ENCODE measurements around the gene SMARCD1. TPM values are rescaled to one million over a fixed set of nuclear protein-coding genes. Genes with fewer than 3 reads are reported as not detected.

SMARCD1 gene
- total RNA-seq, 1 experiment from 2014 or later: 152 TPM

DNA sequence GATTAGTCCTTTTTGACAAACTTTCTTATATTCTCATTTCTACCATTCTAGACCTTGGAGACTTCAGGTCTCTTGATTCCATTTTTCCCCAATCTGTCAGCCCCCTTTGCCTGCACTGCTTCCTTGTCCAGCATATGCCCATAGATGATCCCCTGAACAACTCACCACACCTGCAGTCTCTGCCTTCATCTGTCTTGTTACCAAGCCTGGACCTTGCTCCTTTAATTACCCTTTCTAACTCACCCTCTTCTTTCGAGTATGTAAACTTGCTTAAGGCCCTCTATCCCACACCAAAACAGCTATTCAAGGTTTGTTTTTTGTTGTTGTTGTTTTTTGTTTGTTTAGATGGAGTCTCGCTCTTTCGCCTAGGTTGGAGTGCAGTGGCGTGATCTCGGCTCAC, 36.5 kb downstream of the SMARCD1 start:
- peaks cover 3% of the 10 kb centered on the region for H3K36me3 ChIP-seq (ENCODE audit: insufficient read depth, low read length, poor library complexity, severe bottlenecking)
- TF ChIP-seq EZH2 (IDR thresholded peaks at IDR 0.05; ENCODE audit: borderline replicate concordance, low read depth, low read length, poor library complexity, severe bottlenecking): no peak
- TF ChIP-seq, protein P1, sequence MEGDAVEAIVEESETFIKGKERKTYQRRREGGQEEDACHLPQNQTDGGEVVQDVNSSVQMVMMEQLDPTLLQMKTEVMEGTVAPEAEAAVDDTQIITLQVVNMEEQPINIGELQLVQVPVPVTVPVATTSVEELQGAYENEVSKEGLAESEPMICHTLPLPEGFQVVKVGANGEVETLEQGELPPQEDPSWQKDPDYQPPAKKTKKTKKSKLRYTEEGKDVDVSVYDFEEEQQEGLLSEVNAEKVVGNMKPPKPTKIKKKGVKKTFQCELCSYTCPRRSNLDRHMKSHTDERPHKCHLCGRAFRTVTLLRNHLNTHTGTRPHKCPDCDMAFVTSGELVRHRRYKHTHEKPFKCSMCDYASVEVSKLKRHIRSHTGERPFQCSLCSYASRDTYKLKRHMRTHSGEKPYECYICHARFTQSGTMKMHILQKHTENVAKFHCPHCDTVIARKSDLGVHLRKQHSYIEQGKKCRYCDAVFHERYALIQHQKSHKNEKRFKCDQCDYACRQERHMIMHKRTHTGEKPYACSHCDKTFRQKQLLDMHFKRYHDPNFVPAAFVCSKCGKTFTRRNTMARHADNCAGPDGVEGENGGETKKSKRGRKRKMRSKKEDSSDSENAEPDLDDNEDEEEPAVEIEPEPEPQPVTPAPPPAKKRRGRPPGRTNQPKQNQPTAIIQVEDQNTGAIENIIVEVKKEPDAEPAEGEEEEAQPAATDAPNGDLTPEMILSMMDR (conservative IDR thresholded peaks at IDR 0.05; ENCODE audit: low read depth, low read length): no peak

DNA sequence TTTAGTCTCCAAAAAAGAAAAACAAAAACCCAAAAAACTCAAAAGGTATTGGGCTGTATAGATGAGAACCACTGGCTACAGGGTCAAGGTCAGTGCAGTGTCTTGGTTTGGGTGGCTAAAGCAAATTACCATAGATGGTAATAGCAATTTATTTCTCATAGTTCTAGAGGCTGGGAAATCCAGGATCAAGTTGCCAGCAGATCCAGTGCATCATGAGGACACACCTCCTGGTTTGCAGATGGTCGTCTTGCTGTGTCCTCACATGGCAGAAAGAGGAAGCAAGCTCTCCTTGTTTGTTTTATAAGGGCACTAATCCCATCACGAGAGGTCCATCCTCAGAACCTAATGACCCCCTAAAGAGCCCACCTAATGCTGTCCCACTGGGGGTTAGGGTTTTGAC, 38.1 kb downstream of the SMARCD1 start:
- DNase-seq (ENCODE audit: low spot score): no peak
- no TSS peak for BruUV-seq (replicated peaks)
- no peak overlapping the region for H3K4me3 ChIP-seq (ENCODE audit: low read depth, low read length, poor library complexity, severe bottlenecking)
- H3K27me3 ChIP-seq (replicated peaks; ENCODE audit: insufficient read depth, low read depth, low read length, poor library complexity): no peaks in the 10 kb centered on the region
- intact Hi-C loops (cut with micrococcal nuclease; ENCODE audit: unreplicated experiment): no loop called here
- H3K9me3 ChIP-seq (ENCODE audit: low read depth, low read length, poor library complexity, severe bottlenecking): no peaks in the 10 kb centered on the region
- no peaks in the 10 kb centered on the region for H3K4me1 ChIP-seq (ENCODE audit: insufficient read depth, low read length, poor library complexity, severe bottlenecking)
- H3K27ac ChIP-seq (ENCODE audit: low read depth, low read length, poor library complexity, severe bottlenecking): no peak overlapping the region
- H3K36me3 ChIP-seq (ENCODE audit: insufficient read depth, low read length, poor library complexity, severe bottlenecking): peaks cover 3% of the 10 kb centered on the region
- TF ChIP-seq, protein P1 (conservative IDR thresholded peaks at IDR 0.05; ENCODE audit: low read depth, low read length): no peak
- no peak for TF ChIP-seq EZH2 (IDR thresholded peaks at IDR 0.05; ENCODE audit: borderline replicate concordance, low read depth, low read length, poor library complexity, severe bottlenecking)
- ChIA-PET POLR2A (ENCODE audit: low non-redundant PET) (no interaction called here), CTCF (no interaction called here)

More for the DNA sequence above, 36.5 kb downstream of the SMARCD1 start:
- no peaks in the 10 kb centered on the region for H3K4me1 ChIP-seq (ENCODE audit: insufficient read depth, low read length, poor library complexity, severe bottlenecking)
- H3K4me3 ChIP-seq (ENCODE audit: low read depth, low read length, poor library complexity, severe bottlenecking): no peak overlapping the region
- no peak for DNase-seq (ENCODE audit: low spot score)
- CTCF ChIA-PET: no interaction called here
- no TSS peak for BruUV-seq (replicated peaks)
- no peaks in the 10 kb centered on the region for H3K9me3 ChIP-seq (ENCODE audit: low read depth, low read length, poor library complexity, severe bottlenecking)
- no peaks in the 10 kb centered on the region for H3K27me3 ChIP-seq (replicated peaks; ENCODE audit: insufficient read depth, low read depth, low read length, poor library complexity)
- intact Hi-C loops (cut with micrococcal nuclease; ENCODE audit: unreplicated experiment): no loop called here
- POLR2A ChIA-PET (ENCODE audit: low non-redundant PET): no interaction called here
- no peak overlapping the region for H3K27ac ChIP-seq (ENCODE audit: low read depth, low read length, poor library complexity, severe bottlenecking)

- no peak for DNase-seq (ENCODE audit: low spot score)
- ChIA-PET CTCF (interaction anchor here (0.6 kb wide), 1 partner anchor 78 kb away, joined by 7 read pairs; no protein-coding TSS in a partner anchor), POLR2A (ENCODE audit: low non-redundant PET) (no interaction called here)
- no peak overlapping the region for H3K27ac ChIP-seq (ENCODE audit: low read depth, low read length, poor library complexity, severe bottlenecking)
- intact Hi-C loops (cut with micrococcal nuclease; ENCODE audit: unreplicated experiment): no loop called here
- H3K9me3 ChIP-seq (ENCODE audit: low read depth, low read length, poor library complexity, severe bottlenecking): no peaks in the 10 kb centered on the region
- no TSS peak for BruUV-seq (replicated peaks)
- H3K4me3 ChIP-seq (ENCODE audit: low read depth, low read length, poor library complexity, severe bottlenecking): no peak overlapping the region
- no peaks in the 10 kb centered on the region for H3K27me3 ChIP-seq (replicated peaks; ENCODE audit: insufficient read depth, low read depth, low read length, poor library complexity)
- no peak for TF ChIP-seq EZH2 (IDR thresholded peaks at IDR 0.05; ENCODE audit: borderline replicate concordance, low read depth, low read length, poor library complexity, severe bottlenecking)
- TF ChIP-seq, protein P1 (conservative IDR thresholded peaks at IDR 0.05; ENCODE audit: low read depth, low read length): no peak
- peaks cover 17% of the 10 kb centered on the region for H3K36me3 ChIP-seq (ENCODE audit: insufficient read depth, low read length, poor library complexity, severe bottlenecking)
- H3K4me1 ChIP-seq (ENCODE audit: insufficient read depth, low read length, poor library complexity, severe bottlenecking): no peaks in the 10 kb centered on the region
Measured at GRCh38 chr12:50127546-50127945, 42.4 kb downstream of the SMARCD1 start.

All from A673 (cell line).